Transverse colon (tissue), 3 donors: ENCODE data around the gene HIRIP3.

Experiments used
- POLR2A ChIP-seq: fragments of 450-650 bp; IDR thresholded peaks from one replicate; pipeline ENCODE4 v1.6.1; 2016; ENCODE audit warnings: antibody characterized with exemption, mild to moderate bottlenecking, moderate library complexity
- POLR2AphosphoS5 ChIP-seq, 3 donors: sonication (generic); formaldehyde crosslinking; IDR thresholded peaks; one replicate each; pipeline ENCODE4 v1.6.1; 2016; ENCODE audit warnings: antibody characterized with exemption in 3 of 3

- TF ChIP-seq POLR2AphosphoS5 (IDR thresholded peaks at IDR 0.05) (no peak), POLR2A (no peak)
These were observed 11.4 kb upstream of the HIRIP3 start for GRCh38 chr16:30006659-30007377.
